Stomach smooth muscle (tissue), 2 donors: ENCODE data around the gene MED13L.

ENCODE experiments used
- H3K27ac ChIP-seq: one replicate; pipeline ENCODE4 v1.7.0; 2013; ENCODE audit warnings: mild to moderate bottlenecking, low read length, inconsistent platforms
- H3K27me3 ChIP-seq, 2 donors: one replicate each; pipeline ENCODE4 v1.7.0; 2013; ENCODE audit warnings: low read length in 2 of 2; ENCODE audit not compliant: insufficient read depth in 2 of 2, control insufficient read depth in 1 of 2
- H3K36me3 ChIP-seq, 2 donors: one replicate each; pipeline ENCODE4 v1.7.0; 2013; ENCODE audit warnings: low read length in 2 of 2; ENCODE audit not compliant: control insufficient read depth in 2 of 2, insufficient read depth in 2 of 2
- H3K4me1 ChIP-seq: one replicate; pipeline ENCODE4 v1.7.0; 2013; ENCODE audit warnings: low read length; ENCODE audit not compliant: control insufficient read depth, insufficient read depth
- H3K4me3 ChIP-seq, 2 donors: one replicate each; pipeline ENCODE4 v1.7.0; 2013; ENCODE audit warnings: low read length in 2 of 2
- H3K9ac ChIP-seq, 2 donors: one replicate each; pipeline ENCODE4 v1.7.0; 2013; ENCODE audit warnings: low read length in 2 of 2, mild to moderate bottlenecking in 1 of 2
- H3K9me3 ChIP-seq, 2 donors: one replicate each; pipeline ENCODE4 v1.7.0; 2013; ENCODE audit warnings: low read length in 2 of 2; ENCODE audit not compliant: control insufficient read depth in 2 of 2
- donor health status: healthy.
- donor health status: Pancreatic carcinoma.

MED13L gene

DNA sequence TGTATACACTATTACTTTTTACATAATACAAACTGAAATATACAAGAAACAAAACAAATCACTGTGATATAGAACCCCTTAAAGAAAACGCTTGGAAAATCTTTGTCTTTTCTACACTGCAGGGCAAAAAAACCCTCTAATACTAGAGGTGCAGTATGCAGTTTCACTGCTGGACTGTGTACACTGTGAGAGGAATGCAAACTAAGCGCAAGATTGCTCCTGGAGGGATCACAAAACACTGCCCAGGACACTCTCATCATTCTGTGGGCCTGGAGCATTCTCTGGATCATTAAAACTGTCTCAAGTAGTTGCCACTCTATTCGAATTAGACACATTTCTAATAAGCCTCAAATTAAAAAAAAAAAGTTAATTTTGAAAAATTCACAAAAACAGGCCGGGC lies 217.6 kb downstream of the MED13L start:
- Histone ChIP-seq H3K27ac (no peak overlapping the region), H3K4me1 (peaks cover 4% of the 10 kb centered on the region), H3K9me3 (no peaks in the 10 kb centered on the region), H3K9ac (no peak overlapping the region), H3K4me3 (no peak overlapping the region), H3K36me3 (no peaks in the 10 kb centered on the region), H3K27me3 (no peaks in the 10 kb centered on the region)

DNA sequence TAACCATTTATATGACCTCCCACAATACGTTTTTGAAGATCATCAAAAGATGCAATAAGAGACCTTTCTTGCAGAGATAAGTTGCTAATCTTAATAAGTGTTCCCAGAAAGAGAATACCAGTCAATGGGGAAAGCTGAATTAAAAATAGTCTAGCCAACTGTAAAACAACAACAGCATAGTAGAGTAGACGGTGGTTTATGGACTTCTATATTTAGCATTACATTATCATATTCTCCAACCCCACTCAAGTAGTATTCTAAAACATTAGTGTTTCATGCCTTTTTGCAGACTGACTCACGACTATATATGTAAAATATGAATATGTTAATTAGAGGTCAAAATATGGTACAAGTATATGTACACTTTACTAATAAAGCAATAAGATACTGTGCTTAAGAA lies 218.9 kb downstream of the MED13L start:
- Histone ChIP-seq H3K9ac (no peak overlapping the region), H3K36me3 (no peaks in the 10 kb centered on the region), H3K4me3 (no peak overlapping the region), H3K9me3 (no peaks in the 10 kb centered on the region), H3K4me1 (no peaks in the 10 kb centered on the region), H3K27ac (no peak overlapping the region), H3K27me3 (no peaks in the 10 kb centered on the region)

DNA sequence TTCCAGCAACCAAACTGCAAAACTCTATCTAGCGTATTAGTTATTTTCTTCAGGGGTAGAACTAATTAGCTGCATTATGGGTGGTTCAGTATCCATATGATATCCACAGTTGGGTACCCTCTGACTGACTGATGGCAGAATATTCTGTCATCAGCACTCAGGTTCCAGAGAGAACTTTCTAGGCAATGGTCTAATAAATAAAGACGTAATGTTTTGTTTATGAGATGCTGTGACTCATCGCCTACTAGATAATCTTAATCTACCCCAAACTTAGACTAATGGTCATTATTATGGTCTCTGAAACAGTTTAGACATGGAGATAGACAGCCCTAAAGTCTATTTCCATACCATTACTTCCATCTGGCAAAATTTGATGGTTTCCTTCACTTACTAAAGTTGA lies 220.1 kb downstream of the MED13L start:
- no peaks in the 10 kb centered on the region for H3K36me3 ChIP-seq
- H3K27me3 ChIP-seq, result no peaks in the 10 kb centered on the region
- no peak overlapping the region for H3K27ac ChIP-seq
- no peaks in the 10 kb centered on the region for H3K4me1 ChIP-seq
- H3K9ac ChIP-seq, result no peak overlapping the region
- H3K9me3 ChIP-seq, result no peaks in the 10 kb centered on the region
- H3K4me3 ChIP-seq, result no peak overlapping the region

DNA sequence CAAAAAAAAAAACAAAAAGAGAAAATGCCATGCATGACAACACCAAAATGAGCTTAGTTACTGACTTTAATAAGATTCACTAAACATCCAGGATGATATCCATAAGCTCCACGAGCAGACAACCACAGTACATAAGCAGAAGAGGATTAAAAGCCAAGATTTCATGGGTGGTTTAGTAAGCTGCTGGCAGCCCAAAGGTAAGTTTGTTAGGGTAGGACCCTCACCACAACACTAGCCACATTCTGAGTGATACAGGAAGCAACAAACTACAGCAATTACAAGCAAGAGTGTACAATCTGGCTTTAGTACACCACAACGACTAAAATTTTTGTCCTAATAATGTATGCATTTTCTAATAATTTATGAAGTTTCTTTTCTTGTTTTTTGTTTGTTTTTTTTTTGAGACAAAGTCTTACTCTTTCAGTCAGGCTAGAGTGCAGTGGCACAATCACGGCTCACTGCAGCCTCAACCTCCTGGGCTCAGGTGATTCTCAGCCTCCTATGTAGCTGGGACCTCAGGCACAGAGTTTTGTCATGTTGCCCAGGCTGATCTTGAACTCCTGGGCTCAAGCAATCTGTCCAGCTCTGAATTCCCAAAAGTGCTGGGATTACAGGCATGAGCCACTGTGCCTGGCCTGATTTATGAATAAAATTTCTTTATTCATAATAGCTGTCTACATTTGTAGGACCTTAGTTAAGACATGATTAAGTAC lies 221.4 kb downstream of the MED13L start:
- Histone ChIP-seq H3K36me3 (no peaks in the 10 kb centered on the region), H3K9ac (no peak overlapping the region), H3K27me3 (no peaks in the 10 kb centered on the region), H3K9me3 (no peaks in the 10 kb centered on the region), H3K27ac (no peak overlapping the region), H3K4me1 (no peaks in the 10 kb centered on the region), H3K4me3 (no peak overlapping the region)

DNA sequence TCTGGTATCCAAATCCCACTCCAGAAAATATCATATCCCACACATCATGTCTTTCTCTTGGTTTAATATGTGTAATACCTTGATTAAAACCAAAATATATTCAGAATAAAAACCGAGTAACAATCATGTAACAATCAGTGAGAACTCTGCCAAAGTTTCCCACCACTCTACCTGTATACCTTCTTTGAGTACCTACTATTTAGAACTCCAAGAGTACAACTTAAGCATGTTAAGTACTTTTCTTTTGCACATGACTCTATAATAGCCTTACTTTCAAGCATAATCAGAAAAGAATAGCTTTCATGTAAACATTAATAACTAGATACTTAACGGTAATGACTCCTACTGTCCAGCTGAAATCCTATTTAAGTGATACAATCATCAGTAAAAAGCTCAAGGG lies 223.2 kb downstream of the MED13L start:
- H3K4me3 ChIP-seq, result no peak overlapping the region
- no peaks in the 10 kb centered on the region for H3K27me3 ChIP-seq
- no peaks in the 10 kb centered on the region for H3K36me3 ChIP-seq
- no peak overlapping the region for H3K9ac ChIP-seq
- no peaks in the 10 kb centered on the region for H3K4me1 ChIP-seq
- H3K9me3 ChIP-seq, result no peaks in the 10 kb centered on the region
- no peak overlapping the region for H3K27ac ChIP-seq

DNA sequence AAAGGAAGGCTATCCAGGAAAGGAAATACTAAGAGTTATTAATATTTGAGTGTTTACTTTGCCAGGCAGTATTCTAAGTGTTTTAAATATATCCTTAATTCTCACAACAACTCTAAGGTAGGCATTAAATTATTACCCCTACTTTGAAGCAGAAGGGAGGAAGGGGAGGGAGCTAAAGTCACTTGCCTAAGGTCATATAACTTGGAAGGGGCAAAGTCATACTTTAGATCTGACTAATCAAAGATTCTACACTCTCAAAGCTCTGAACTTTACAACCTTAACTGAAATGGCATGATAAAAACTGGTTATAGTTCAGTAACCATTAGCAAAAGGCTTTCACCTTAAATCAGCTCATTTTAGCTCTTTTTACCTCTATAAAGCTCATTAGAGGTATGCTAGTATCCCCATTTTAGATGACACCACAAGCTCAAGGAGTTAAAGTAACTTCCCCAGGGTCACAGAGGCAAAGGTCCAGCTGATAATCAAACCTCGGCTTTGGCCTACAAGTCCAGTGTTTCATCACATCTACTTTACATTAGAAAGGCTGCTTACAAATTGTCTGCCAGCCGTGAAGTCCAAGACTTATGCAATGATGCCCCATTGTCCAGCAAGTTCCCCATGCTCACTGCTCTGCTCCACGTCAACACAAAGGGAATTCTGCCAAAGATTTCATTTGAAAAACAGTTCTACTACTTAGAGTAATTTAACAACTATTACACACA lies 223.9 kb downstream of the MED13L start:
- H3K9me3 ChIP-seq, result no peaks in the 10 kb centered on the region
- no peaks in the 10 kb centered on the region for H3K4me1 ChIP-seq
- no peaks in the 10 kb centered on the region for H3K27me3 ChIP-seq
- no peak overlapping the region for H3K27ac ChIP-seq
- H3K9ac ChIP-seq, result no peak overlapping the region
- H3K4me3 ChIP-seq, result no peak overlapping the region
- H3K36me3 ChIP-seq, result no peaks in the 10 kb centered on the region

DNA sequence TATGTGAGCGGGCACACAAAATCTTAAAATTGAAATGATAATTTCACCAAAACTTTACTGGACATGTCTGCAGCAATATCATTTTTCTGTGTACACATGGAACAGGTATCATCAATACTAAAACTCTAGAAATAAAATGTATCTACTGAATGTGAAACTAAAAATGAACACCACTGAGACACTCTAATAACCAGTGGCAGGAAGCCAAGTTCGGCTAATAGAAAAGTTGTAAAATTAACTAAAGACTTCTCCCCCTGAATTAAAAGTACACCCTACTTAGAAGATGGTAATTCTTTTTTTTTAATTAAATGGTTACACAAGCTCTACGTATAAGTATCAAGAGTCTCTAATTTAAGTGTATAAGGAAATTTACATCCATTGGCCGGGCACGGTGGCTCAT lies 227.2 kb downstream of the MED13L start:
- Histone ChIP-seq H3K4me1 (no peaks in the 10 kb centered on the region), H3K27ac (no peak overlapping the region), H3K27me3 (no peaks in the 10 kb centered on the region), H3K4me3 (no peak overlapping the region), H3K36me3 (no peaks in the 10 kb centered on the region), H3K9ac (no peak overlapping the region), H3K9me3 (no peaks in the 10 kb centered on the region)

DNA sequence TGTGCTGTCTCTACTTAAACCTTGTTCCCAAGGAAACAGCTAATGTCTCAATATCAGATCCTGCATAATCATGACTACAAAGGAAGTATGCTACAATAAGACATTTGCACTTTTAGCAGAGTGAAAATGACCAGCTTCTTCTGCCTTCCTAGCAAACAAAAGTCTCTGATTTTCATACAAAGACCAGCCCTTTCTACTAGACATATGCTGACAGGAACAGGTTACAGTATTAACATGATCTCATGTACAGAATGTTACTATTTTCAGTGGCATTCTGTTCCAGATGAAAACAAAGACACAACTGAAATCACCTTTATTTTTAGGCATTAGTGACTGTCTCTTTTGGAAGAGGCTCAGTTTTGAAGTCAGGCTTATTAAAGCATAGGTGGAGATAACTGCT lies 228.6 kb downstream of the MED13L start:
- no peaks in the 10 kb centered on the region for H3K9me3 ChIP-seq
- no peak overlapping the region for H3K9ac ChIP-seq
- H3K36me3 ChIP-seq, result no peaks in the 10 kb centered on the region
- H3K27ac ChIP-seq, result no peak overlapping the region
- H3K4me3 ChIP-seq, result no peak overlapping the region
- H3K4me1 ChIP-seq, result peaks cover 5% of the 10 kb centered on the region
- H3K27me3 ChIP-seq, result no peaks in the 10 kb centered on the region

DNA sequence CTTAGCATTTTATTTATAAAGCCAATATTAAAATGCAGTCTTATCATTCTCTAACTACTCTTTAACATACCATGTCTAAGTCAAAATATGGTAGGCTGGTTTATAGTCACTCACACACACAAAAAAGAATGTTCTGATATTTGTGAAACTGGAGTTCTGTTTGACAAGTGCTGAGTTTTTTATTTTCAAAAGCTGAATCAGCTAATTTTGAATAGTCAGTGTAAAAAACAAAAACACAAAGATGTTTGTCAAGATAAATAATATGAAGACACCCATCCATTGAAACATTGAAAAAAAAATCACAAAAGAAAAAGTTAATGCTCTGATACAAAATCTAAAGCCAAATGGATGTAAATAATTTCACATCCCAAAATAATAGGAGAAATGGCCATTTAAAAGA lies 231.5 kb downstream of the MED13L start:
- H3K4me1 ChIP-seq, result peaks cover 5% of the 10 kb centered on the region

DNA sequence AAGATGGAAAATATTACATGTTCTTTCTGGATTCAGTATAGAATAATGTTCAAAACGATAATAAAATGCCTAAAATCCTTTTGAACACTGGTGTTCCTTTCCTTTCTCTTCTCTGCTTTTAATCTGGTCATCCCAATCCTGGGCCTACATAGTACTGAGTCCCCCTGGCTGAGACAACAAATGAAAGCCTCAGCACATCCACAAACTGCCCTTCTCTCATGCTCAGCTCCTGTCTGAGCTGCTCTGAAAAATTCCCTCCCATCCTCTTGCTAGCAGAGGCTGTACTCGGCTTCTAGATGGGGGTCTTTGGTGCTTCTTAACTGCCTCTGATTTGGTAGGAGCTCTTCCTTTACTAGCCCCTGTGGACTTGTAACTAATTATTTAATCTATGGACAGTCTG lies 232.3 kb downstream of the MED13L start:
- Histone ChIP-seq H3K27me3 (no peaks in the 10 kb centered on the region), H3K9me3 (no peaks in the 10 kb centered on the region), H3K36me3 (no peaks in the 10 kb centered on the region), H3K4me1 (peaks cover 5% of the 10 kb centered on the region), H3K27ac (no peak overlapping the region), H3K9ac (no peak overlapping the region), H3K4me3 (no peak overlapping the region)

More for the DNA sequence above, 231.5 kb downstream of the MED13L start:
- H3K27me3 ChIP-seq, result no peaks in the 10 kb centered on the region
- H3K4me3 ChIP-seq, result no peak overlapping the region
- no peaks in the 10 kb centered on the region for H3K36me3 ChIP-seq
- H3K27ac ChIP-seq, result no peak overlapping the region
- no peak overlapping the region for H3K9ac ChIP-seq
- no peaks in the 10 kb centered on the region for H3K9me3 ChIP-seq
